Putamen (tissue), 1 donor: ENCODE results near the gene CRTC1.
A peak's percentile ranks its signal among the peaks of the same experiment; 100 is the strongest.
"Not testable (repeated sequence)": the region's sequence is repeated elsewhere in the genome, so short reads cannot be mapped to it uniquely, and the experiment has no call there.

Source experiments
- DNase-seq: peaks from one replicate; pipeline ENCODE4 v3.0.0-alpha.2; 2016; ENCODE audit warnings: low spot score

Gene CRTC1

GRCh38 chr19:18701250-18701608 lies 17.7 kb downstream of the CRTC1 start:
- no peak for DNase-seq

- DNase-seq = no peak
Observed at GRCh38 chr19:18704054-18704453, 20.6 kb downstream of the CRTC1 start.

- no peak for DNase-seq
Observed at GRCh38 chr19:18704971-18705370, 21.5 kb downstream of the CRTC1 start.

- DNase-seq = no peak
Observed at GRCh38 chr19:18708452-18709231, 25.2 kb downstream of the CRTC1 start.

- no peak for DNase-seq
Observed at GRCh38 chr19:18709546-18709945, 26.1 kb downstream of the CRTC1 start.

GRCh38 chr19:18710186-18710585 lies 26.7 kb downstream of the CRTC1 start:
- DNase-seq = no peak

GRCh38 chr19:18710996-18711751 lies 27.7 kb downstream of the CRTC1 start:
- DNase-seq = no peak

- DNase-seq = no peak
Observed at GRCh38 chr19:18711893-18712292, 28.4 kb downstream of the CRTC1 start.

GRCh38 chr19:18712981-18713380 lies 29.5 kb downstream of the CRTC1 start:
- DNase-seq = no peak

GRCh38 chr19:18713550-18714117 lies 30.2 kb downstream of the CRTC1 start:
- no peak for DNase-seq

- no peak for DNase-seq
Observed at GRCh38 chr19:18715416-18715815, 31.9 kb downstream of the CRTC1 start.

- DNase-seq = no peak
Observed at GRCh38 chr19:18716857-18717256, 33.4 kb downstream of the CRTC1 start.

GRCh38 chr19:18717601-18718000 lies 34.1 kb downstream of the CRTC1 start:
- no peak for DNase-seq

- DNase-seq = no peak
Observed at GRCh38 chr19:18718015-18718526, 34.6 kb downstream of the CRTC1 start.

GRCh38 chr19:18718846-18719458 lies 35.5 kb downstream of the CRTC1 start:
- no peak for DNase-seq

- no peak for DNase-seq
Observed at GRCh38 chr19:18719541-18719940, 36.1 kb downstream of the CRTC1 start.

- DNase-seq = peak; percentile 75
Observed at GRCh38 chr19:18723871-18724377, 40.4 kb downstream of the CRTC1 start.

GRCh38 chr19:18725841-18726770 lies 42.6 kb downstream of the CRTC1 start:
- DNase-seq = no peak

- DNase-seq = no peak
Observed at GRCh38 chr19:18726846-18727245, 43.4 kb downstream of the CRTC1 start.

GRCh38 chr19:18727602-18728001 lies 44.1 kb downstream of the CRTC1 start:
- DNase-seq = not testable (repeated sequence)

GRCh38 chr19:18729933-18730530 lies 46.6 kb downstream of the CRTC1 start:
- DNase-seq = no peak
